NCI-H748 treated with DMSO at 0.1 percent for 48 hours (cell line): ENCODE measurements around the gene LDLRAP1.
"Not testable (repeated sequence)": the region's sequence is repeated elsewhere in the genome, so short reads cannot be mapped to it uniquely, and the experiment has no call there.

Source experiments
- DNase-seq: peaks from one replicate; lab custom pipeline; 2025; lab: John Stamatoyannopoulos, UW

Gene LDLRAP1

GRCh38 chr1:25577134-25577920 lies 33.9 kb downstream of the LDLRAP1 start:
- DNase-seq: no peak

DNA sequence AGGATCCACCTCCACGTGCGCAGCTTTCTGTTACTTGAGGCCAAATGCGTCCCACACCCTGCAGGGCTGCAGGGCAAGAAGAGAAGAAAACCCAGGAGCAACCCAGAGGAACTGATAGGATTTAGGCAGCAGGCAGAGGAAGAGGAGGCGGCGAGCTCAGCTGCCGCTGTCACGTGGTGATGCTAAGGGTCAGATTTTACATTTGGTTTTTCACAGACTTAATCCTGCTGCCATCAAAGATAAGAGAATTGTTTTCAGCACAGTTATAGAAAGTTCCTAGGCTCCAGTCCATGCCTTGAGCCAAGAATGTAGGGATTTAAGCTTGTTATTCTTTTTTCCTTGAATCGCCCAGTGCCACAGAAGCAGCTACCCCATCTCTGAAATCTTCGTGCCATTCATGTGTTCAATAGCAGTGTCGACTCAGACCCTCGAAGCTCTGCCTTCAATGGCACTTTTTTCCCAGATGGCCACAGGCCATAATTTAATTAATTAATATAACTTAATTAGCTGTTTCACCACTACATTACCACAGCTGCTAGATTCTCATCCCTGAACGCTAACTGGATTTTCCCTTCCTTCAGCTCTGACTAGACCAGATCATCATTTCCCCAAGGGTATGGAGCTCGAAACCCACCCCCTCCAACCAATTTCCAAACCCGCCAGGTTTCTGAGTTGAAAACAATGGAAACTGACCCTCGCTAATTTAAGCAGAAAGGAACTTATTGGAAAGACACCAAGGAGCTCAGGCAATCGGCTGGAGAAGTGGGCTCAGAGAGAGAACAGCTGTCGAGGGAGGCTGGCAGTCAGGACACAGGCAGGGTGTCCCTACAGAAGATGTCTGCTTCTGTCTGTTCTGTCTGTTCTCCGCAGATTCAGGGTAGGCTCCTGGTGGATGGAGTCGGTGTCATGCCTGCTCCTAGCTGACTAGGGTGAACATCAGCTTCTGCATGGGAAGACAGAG lies 36.2 kb downstream of the LDLRAP1 start:
- DNase-seq: no peak

DNA sequence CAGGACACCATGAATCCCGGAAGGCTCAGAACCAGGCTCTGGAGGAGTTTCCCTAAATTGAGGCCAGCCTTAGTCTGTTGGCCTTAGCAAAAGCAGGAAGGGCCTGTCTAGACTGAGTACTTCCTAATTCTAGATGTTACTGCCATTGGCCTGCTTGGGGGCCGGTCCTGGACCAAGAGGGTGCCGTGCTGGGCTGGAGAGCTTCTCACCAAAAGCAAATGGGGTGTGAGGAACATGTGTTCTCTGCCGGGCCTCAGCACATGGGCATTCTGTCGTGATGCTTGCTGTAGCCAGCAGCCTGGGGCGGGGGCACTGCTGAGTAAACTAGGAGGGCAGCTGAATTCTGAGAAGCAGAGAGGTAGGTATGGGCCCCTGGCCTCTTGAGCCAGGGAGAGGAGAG lies 37.5 kb downstream of the LDLRAP1 start:
- no peak for DNase-seq

- DNase-seq: no peak
Measured at GRCh38 chr1:25581764-25582163, 38.4 kb downstream of the LDLRAP1 start.

- no peak for DNase-seq
Measured at GRCh38 chr1:25583519-25584370, 40.3 kb downstream of the LDLRAP1 start.

DNA sequence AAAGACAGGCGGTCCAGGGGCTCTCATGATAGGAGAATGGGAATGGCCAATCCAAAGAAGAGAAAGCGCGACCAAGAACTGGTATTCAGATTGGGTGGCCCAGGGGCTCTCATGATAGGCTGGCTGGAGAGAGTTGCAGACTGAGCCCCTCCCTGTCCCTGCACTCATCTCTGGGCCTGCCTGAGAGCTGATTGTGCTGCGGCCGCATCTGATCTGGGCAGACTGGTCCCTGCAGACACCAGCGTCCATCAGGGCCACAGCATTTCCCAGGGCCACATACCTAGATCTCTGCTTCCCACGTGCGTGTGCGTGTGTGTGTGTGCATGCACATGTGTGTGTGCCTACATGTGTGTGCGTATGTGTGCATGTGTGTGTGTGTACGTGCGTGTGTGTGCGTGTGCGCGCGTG lies 42.8 kb downstream of the LDLRAP1 start:
- no peak for DNase-seq

GRCh38 chr1:25587290-25587689 lies 43.9 kb downstream of the LDLRAP1 start:
- no peak for DNase-seq

GRCh38 chr1:25588224-25588623 lies 44.8 kb downstream of the LDLRAP1 start:
- not testable (repeated sequence) for DNase-seq

DNA sequence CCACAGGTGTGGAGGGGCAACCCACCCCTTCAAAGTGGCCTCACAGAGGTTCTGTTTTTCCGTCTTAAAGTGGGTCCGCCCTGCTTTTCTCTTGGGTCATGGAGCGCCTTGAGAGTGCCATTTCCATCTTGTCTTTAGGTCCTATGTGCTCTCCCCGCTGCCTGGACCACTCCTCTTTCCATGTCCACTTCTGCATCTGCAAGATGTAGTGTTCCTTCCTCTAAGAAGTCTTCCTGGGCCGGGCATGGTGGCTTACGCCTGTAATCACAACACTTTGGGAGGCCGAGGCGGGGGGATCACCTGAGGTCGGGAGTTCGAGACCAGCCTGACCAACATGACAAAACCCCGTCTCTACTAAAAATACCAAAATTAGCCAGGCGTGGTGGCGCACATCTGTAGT lies 45.4 kb downstream of the LDLRAP1 start:
- not testable (repeated sequence) for DNase-seq

- DNase-seq: no peak
Measured at GRCh38 chr1:25590096-25590824, 46.9 kb downstream of the LDLRAP1 start.

- no peak for DNase-seq
Measured at GRCh38 chr1:25593861-25594260, 50.5 kb downstream of the LDLRAP1 start.

- no peak for DNase-seq
Measured at GRCh38 chr1:25594971-25595370, 51.6 kb downstream of the LDLRAP1 start.

DNA sequence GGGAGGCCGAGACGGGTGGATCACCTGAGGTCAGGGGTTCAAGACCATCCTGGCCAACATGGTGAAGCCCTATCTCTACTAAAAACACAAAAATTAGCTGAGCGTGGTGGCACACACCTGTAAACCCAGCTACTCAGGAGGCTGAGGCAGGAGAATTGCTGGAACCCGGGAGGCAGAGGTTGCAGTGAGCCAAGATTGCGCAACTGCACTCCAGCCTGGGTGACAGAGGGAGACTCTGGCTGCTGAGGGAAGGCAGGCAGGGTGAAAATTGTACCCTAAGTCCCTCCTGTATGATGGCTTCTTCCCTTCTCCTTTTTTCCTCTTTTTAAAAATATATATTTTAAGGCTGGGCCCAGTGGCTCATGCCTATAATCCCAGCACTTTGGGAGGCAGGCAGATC lies 53.2 kb downstream of the LDLRAP1 start:
- DNase-seq: not testable (repeated sequence)

GRCh38 chr1:25598879-25599278 lies 55.5 kb downstream of the LDLRAP1 start:
- DNase-seq: no peak

DNA sequence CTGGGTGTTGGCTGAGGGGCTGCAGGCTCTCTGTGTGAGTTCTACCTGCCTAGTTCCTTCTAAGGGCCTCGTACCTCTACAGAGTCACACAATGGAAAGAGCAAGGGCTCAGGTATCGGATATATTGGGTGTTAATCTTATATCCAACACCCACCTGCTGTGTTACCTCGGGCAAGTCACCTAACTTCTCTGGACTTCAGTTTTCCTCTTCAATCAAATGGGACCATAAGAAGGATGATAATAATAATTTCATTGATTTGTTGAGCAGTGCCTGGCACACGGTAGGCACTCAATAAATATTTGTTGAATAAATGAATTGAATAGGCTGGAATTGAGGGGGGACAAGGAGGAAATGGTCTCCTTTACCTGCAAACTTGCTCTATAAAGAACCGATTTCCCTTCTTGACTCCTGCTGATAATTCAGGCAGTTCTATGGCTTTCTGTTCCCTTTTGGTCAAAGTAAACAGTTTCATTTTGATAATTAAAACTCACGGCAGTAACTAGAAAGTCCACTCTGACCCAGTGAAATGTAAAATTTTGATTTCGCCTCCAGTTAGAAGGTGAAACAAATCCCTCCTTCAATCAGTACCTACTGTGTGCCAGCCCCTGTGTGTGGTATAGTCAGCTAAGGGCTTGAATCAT lies 56.7 kb downstream of the LDLRAP1 start:
- DNase-seq: no peak

DNA sequence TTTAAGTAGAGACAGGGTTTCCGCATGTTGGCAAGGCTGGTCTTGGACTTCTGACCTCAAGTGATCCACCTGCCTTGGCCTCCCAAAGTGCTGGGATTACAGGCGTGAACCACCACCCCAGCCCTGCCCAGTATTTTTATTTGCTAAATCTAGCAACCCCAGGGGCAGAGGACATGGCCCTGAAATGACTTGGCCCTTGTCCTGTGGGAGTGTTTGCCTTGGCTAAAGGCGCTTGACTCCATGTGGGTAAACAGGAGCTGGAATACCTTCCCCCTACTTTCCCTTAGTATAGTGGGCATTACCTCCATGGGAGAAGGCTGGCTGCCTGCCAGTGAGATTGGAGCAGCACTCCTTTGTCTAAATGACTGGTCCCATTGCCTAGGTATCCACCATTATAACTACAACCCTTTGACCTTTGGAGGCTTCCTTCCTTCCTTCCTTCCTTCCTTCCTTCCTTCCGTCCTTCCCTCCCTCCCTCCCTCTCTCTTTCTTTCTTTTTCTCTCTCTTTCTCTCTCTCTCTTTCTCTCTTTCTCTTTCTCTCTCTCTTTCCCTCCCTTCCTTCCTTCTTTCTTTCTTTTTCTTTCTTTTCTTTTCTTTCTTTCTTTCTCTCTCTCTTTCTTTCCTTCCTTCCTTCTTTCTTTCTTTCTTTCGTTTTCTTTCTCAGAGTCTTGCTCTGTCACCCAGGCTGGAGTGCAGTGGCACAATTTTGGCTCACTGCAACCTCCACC lies 57.7 kb downstream of the LDLRAP1 start:
- DNase-seq: not testable (repeated sequence)

- DNase-seq: not testable (repeated sequence)
Measured at GRCh38 chr1:25603779-25604538, 60.6 kb downstream of the LDLRAP1 start.

- no peak for DNase-seq
Measured at GRCh38 chr1:25607123-25607522, 63.7 kb downstream of the LDLRAP1 start.

- DNase-seq: peak; percentile 10
Measured at GRCh38 chr1:25608488-25609178, 65.2 kb downstream of the LDLRAP1 start.
